Renal cortex interstitium (tissue), 11 donors: ENCODE results near the gene CLIC3. TPM values are rescaled to one million over a fixed set of nuclear protein-coding genes. Genes with fewer than 3 reads are reported as not detected.
"Not testable (repeated sequence)": the region's sequence is repeated elsewhere in the genome, so short reads cannot be mapped to it uniquely, and the experiment has no call there.

Source experiments
- DNase-seq, 11 donors: peaks; one replicate each; pipeline ENCODE4 v3.0.0-alpha.2; 2013; ENCODE audit warnings: low read depth in 9 of 11, low spot score in 4 of 11; ENCODE audit errors: extremely low read depth in 1 of 11
- polyA plus RNA-seq, 3 donors: library from polyadenylated mRNA; unstranded; fragments of 120-200 nt; gene quantifications; one replicate each; pipeline ENCODE4 v1.2.1, GENCODE V29; 2013; ENCODE audit not compliant: insufficient read length in 3 of 3

The CLIC3 gene
- polyA plus RNA-seq, 3 donors, result 0.37 to 0.75 (median 0.39) TPM

- DNase-seq, result no peak
Observed at GRCh38 chr9:137008312-137008711, 11.9 kb upstream of the CLIC3 start.

- no peak for DNase-seq
Observed at GRCh38 chr9:137007816-137008270, 11.5 kb upstream of the CLIC3 start.

- DNase-seq, result no peak
Observed at GRCh38 chr9:137007108-137007815, 10.9 kb upstream of the CLIC3 start.

GRCh38 chr9:137006116-137007003, 10.0 kb upstream of the CLIC3 start:
- no peak for DNase-seq

GRCh38 chr9:137004285-137004684, 7.9 kb upstream of the CLIC3 start:
- DNase-seq, result not testable (repeated sequence)

- DNase-seq, result no peak
Observed at GRCh38 chr9:137002646-137003041, 6.3 kb upstream of the CLIC3 start.

DNA sequence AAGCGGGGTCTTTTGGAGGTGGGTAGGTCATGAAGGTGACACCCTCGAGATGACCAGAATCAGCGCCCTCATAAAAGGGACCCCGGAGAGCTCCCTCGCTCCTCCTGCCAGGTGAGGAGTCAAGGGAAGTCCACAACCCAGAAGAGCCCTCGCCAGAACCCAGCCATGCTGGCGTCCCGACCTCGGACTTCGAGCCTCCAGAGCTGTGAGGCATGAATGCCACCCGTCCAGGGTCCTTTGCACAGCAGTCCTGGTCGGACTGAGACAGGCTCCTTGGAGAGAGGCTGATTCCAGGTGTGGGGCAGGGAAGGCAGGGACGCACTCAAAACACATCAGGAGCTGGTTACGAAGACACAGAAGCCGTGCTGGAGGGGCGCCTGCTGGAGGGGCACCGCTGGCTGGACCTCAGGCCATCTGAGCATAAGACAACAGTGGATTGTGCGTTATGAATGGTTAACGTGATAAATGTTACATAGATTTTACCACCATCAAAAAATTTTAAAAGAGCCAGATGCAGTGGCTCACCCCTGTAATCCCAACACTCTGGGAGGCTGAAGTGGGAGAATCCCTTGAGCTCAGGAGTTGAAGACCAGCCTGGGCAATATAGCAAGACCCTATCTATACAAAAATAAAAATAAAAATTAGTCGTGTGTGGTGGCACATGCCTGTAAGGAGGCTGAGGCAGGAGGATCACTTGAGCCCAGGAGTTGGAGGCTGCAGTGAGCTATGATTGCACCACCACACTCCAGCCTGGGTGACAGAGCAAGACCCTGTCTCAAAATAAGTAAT, 5.7 kb upstream of the CLIC3 start:
- DNase-seq, result no peak

DNA sequence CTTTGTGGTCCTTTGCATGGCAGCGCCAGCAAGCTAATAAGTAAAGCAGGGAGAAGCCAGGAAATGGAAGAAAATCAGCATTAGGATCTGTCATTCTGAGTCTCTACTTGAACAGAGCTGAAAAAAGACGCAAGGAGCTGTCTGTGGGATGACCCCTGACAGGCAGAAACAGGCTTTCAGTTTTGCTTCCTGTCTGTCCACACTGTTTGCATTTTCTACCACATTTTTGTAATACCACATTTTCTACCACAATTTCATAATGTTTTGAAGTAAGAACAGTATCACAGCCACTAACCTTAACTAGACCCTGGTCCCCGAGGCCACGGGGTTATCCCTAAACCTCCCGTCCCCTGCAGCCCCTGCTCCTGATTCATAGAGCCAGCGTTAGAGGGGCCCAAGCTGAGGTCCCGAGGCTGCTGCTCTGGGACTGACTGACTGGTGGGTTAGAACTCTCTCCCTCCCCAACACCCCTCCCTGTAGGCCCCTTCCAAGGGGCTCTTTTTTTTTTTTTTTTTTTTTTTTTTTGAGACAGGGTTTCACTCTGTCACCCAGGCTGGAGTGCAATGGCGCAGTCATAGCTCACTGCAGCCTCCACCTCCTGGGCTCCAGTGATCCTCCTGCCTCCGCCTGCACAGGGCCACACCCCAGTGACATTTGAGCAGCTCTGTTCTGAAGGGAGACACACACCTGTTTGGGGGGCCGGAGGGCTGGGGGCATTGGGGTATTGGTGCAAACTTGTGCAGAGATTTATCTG, 4.0 kb upstream of the CLIC3 start:
- DNase-seq, result no peak

DNA sequence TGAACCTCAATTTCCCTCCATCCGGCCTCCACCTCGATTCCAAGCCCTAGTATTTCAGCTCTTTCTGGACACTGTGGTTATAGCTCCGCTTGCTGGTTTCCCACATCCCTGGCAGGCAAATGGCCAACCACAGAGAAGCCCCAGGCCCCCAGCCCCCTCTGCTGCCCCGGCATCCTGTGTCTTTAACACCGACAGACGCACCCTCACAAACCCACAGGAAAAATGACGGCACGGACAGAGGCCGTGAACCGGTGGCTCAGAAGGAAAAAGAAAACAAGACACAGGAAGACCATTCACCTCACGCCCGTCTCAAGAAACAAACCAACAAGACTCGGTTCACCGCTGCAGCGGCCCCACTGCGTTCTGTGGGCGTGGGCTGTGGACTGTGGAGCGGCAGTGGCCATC, 1.5 kb upstream of the CLIC3 start:
- DNase-seq, result no peak

DNA sequence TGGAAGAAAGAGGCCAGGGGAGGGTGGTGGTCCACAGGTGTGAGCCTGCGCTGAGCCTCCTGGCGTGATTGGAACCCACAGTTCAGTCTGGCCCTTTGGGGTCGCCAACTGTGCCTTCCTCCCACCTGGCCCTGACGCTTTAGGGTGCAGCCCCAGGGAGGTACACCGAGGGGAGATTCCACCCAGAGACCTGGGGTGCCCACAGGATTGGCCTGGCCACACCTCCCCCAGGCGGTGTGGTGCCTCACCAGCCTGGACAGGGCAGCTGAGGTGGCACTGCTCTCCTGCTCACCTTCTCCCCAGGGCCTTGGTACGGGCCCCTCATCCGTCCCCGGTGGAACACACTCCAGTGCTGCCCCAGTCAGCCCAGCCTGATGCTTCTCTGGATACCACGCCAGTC, 1.0 kb upstream of the CLIC3 start:
- DNase-seq, result no peak

- DNase-seq, result no peak
Observed at GRCh38 chr9:136995772-136996311, 526 bp downstream of the CLIC3 start.

GRCh38 chr9:136995362-136995761, 1.0 kb downstream of the CLIC3 start:
- DNase-seq, result no peak

GRCh38 chr9:136994888-136995230, 1.5 kb downstream of the CLIC3 start:
- no peak for DNase-seq

- DNase-seq, result no peak
Observed at GRCh38 chr9:136994180-136994887, 2.0 kb downstream of the CLIC3 start.

GRCh38 chr9:136992819-136993369, 3.5 kb downstream of the CLIC3 start:
- DNase-seq, result no peak

DNA sequence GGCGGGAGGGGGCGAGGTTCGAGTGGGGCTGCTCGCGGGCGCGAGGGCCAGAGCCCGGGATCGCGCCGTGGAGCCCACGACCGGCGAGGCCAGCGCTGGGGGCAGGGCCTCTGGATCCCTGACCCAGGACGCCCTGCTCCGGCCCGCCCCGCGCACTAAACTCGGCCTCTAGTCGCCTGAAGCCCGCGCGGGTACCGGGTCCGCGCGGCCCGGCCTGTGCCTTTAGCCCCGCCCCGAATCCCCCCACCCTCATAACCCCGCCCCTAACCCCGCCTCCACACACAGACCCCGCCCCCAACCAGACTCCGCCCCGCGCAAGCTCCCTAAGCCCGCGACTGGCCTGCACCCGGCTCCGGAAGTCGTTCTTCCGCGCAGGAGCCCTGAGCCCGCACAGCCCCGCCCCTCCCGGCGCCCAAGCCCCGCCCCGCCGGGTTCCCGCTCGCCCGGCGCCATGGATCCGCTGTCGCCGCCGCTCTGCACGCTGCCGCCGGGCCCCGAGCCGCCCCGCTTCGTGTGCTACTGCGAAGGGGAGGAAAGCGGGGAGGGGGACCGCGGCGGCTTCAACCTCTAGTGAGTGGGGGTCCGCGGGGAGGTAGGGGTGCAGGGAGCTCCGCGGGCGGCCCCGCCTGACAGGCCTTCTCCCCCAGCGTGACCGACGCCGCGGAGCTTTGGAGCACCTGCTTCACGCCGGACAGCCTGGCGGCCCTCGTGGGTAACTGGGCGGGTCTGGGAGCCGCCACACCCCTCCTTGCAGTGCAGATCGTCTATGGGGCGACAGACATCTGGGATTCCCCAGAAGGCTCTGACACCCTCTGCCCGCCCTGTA, 4.2 kb downstream of the CLIC3 start, which contains the start of gene PAXX:
TSS of gene PAXX (plus strand) at position 430 of the 826 bp plus-strand sequence. CDS start at position 452, 22 bp downstream.
- DNase-seq, result peak in 10 of 11 donors; percentile 47 to 87 (median 80)
